ENCODE measurements around the gene AMIGO1.
"Not testable (repeated sequence)": the region's sequence is repeated elsewhere in the genome, so short reads cannot be mapped to it uniquely, and the experiment has no call there.

AMIGO1 gene

GRCh38 chr1:109482791-109483671 is 26.5 kb downstream of the AMIGO1 start:
- DNase-seq = peak; percentile 61

- DNase-seq = no peak
Measured at GRCh38 chr1:109482242-109482641, 27.3 kb downstream of the AMIGO1 start.

GRCh38 chr1:109481646-109482045 is 27.9 kb downstream of the AMIGO1 start:
- no peak for DNase-seq

- DNase-seq = no peak
Measured at GRCh38 chr1:109479901-109480300, 29.6 kb downstream of the AMIGO1 start.

GRCh38 chr1:109479311-109479710 is 30.2 kb downstream of the AMIGO1 start:
- DNase-seq = no peak

- DNase-seq = no peak
Measured at GRCh38 chr1:109478806-109479205, 30.7 kb downstream of the AMIGO1 start.

- DNase-seq = no peak
Measured at GRCh38 chr1:109477821-109478220, 31.7 kb downstream of the AMIGO1 start.

- DNase-seq = no peak
Measured at GRCh38 chr1:109476825-109477224, 32.7 kb downstream of the AMIGO1 start.

GRCh38 chr1:109475261-109475660 is 34.3 kb downstream of the AMIGO1 start:
- DNase-seq = no peak

- no peak for DNase-seq
Measured at GRCh38 chr1:109474697-109475096, 34.8 kb downstream of the AMIGO1 start.

- not testable (repeated sequence) for DNase-seq
Measured at GRCh38 chr1:109473284-109474057, 36.1 kb downstream of the AMIGO1 start.

- DNase-seq = no peak
Measured at GRCh38 chr1:109472779-109473178, 36.7 kb downstream of the AMIGO1 start.

GRCh38 chr1:109470245-109470644 is 39.3 kb downstream of the AMIGO1 start:
- DNase-seq = no peak

GRCh38 chr1:109468903-109469302 is 40.6 kb downstream of the AMIGO1 start:
- DNase-seq = no peak

GRCh38 chr1:109468061-109468460 is 41.5 kb downstream of the AMIGO1 start:
- no peak for DNase-seq

- no peak for DNase-seq
Measured at GRCh38 chr1:109467301-109467777, 42.2 kb downstream of the AMIGO1 start.

- DNase-seq = no peak
Measured at GRCh38 chr1:109466452-109467300, 42.9 kb downstream of the AMIGO1 start, which contains the start of gene SYPL2. Gene SYPL2 (plus strand): TSS chr1:109466546. CDS start chr1:109466844, 298 bp downstream.

GRCh38 chr1:109466125-109466451 is 43.4 kb downstream of the AMIGO1 start:
- no peak for DNase-seq

GRCh38 chr1:109457819-109458218 is 51.7 kb downstream of the AMIGO1 start:
- no peak for DNase-seq

- no peak for DNase-seq
Measured at GRCh38 chr1:109454497-109455133, 54.9 kb downstream of the AMIGO1 start.
